Skin epidermis (tissue), 12 donors: ENCODE measurements around the gene SAG.

Source experiments
- H3K27ac ChIP-seq, 21 experiments: fragments of 200-600 bp; sonication (generic) in 11 of 21; one replicate each; pipeline ENCODE4 v1.5.0; 2020; ENCODE audit warnings: mild to moderate bottlenecking in 3 of 21, inconsistent platforms in 2 of 21, moderate library complexity in 2 of 21
- H3K4me3 ChIP-seq, 7 experiments: fragments of 200-600 bp; sonication (generic) in 2 of 7; one replicate each; pipeline ENCODE4 v1.5.0; 2020; ENCODE audit warnings: inconsistent platforms in 2 of 7, mild to moderate bottlenecking in 2 of 7, moderate library complexity in 1 of 7

Gene SAG

DNA sequence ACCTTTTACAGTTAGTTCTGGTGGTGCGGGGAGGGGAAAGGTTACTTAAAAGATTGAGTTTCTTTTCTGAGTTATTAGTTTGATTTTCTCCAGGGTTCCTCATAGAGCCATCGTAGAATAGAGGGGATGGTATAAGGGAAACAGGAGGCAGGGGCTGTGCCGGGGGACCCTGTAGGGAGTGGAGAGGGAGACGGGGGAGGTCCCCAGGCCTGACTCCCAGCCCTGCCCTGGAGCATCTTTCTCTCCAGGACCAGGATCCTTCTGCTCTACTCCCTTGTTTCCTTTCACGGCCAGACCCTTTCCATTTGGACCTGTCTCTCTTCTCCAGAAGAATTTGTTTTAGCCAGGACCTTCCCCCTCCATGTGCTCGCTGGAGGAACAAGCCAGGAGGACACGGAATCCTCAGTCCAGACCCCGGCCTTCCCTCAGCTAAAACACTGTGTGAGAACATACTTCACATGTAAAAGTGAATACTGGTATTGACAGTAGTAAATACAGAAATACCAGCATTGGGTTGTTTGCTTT is 82.0 kb downstream of the SAG start:
- H3K4me3 ChIP-seq, result no peak overlapping the region
- H3K27ac ChIP-seq, result no peak overlapping the region

DNA sequence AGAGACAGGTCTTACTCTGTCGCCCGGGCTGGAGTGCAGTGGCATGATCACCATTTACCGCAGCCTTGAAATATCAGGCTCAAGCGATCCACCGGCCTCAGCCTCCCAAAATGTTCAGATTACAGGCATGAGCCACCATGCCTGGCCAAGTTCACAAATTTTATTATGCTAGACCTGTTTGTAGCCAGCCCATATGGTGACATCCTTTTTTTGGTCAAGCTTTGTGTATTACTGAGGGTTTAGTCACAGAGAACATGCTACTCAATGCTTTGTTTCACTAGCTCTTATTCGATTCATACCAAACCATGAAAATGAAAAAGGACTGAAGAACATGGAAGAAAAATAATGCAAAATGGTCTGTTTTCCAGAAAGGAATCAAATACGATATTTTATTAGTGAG is 88.1 kb downstream of the SAG start:
- no peak overlapping the region for H3K4me3 ChIP-seq
- H3K27ac ChIP-seq, result no peak overlapping the region
